ENCODE data around the gene GH1.

DNA sequence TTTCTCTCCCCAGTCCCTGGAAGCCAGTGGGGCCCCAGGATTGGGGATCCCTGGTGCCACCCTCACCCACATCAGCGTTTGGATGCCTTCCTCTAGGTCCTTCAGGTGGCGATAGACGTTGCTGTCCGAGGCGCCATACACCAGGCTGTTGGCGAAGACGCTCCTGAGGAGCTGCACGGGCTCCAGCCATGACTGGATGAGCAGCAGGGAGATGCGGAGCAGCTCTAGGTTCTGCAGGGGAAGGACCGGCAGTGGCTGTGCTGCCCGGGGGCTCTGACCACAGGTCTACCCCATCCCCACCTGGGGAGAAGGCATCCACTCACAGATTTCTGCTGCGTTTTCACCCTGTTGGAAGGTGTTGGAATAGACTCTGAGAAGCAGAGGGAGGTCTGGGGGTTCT, 37.9 kb downstream of the GH1 start:
- TF ChIP-seq, protein P1, sequence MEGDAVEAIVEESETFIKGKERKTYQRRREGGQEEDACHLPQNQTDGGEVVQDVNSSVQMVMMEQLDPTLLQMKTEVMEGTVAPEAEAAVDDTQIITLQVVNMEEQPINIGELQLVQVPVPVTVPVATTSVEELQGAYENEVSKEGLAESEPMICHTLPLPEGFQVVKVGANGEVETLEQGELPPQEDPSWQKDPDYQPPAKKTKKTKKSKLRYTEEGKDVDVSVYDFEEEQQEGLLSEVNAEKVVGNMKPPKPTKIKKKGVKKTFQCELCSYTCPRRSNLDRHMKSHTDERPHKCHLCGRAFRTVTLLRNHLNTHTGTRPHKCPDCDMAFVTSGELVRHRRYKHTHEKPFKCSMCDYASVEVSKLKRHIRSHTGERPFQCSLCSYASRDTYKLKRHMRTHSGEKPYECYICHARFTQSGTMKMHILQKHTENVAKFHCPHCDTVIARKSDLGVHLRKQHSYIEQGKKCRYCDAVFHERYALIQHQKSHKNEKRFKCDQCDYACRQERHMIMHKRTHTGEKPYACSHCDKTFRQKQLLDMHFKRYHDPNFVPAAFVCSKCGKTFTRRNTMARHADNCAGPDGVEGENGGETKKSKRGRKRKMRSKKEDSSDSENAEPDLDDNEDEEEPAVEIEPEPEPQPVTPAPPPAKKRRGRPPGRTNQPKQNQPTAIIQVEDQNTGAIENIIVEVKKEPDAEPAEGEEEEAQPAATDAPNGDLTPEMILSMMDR (IDR thresholded peaks at IDR 0.05) = no peak
- TF ChIP-seq POLR2A (IDR thresholded peaks at IDR 0.05) = no peak
- TF ChIP-seq POLR2AphosphoS5 (IDR thresholded peaks at IDR 0.05) = no peak

All from sigmoid colon (tissue), 4 donors.